Motor neuron (in vitro differentiated cells): ENCODE data around the gene PAPOLA. TPM values are rescaled to one million over a fixed set of nuclear protein-coding genes. Genes with fewer than 3 reads are reported as not detected.

Experiments used
- ATAC-seq, 8 experiments: fragments of 200-7000 bp; cut with Tn5 transposase; replicated peaks in 6 of 8; 2 replicates each; pipeline ENCODE4 v1.8.0; 2021; ENCODE audit warnings: mild to moderate bottlenecking in 8 of 8, moderate library complexity in 8 of 8
- H3K27ac ChIP-seq, 2 donors: fragments of 250-450 bp; sonication (Bioruptor Pico); 2 replicates each; pipeline ENCODE4 v1.9.0; 2021; ENCODE audit warnings: antibody characterized with exemption in 2 of 2, mild to moderate bottlenecking in 2 of 2, moderate library complexity in 1 of 2
- H3K4me1 ChIP-seq, 2 donors: fragments of 250-450 bp; sonication (Bioruptor Pico); replicated peaks in 1 of 2; 2 replicates each; pipeline ENCODE4 v1.6.1; 2021; ENCODE audit warnings: antibody characterized with exemption in 2 of 2, mild to moderate bottlenecking in 2 of 2, moderate library complexity in 1 of 2
- H3K4me3 ChIP-seq, 5 donors: fragments of 250-450 bp; sonication (Bioruptor Pico); 2 replicates each; pipeline ENCODE4 v1.9.0; 2021; ENCODE audit warnings: antibody characterized with exemption in 5 of 5, mild to moderate bottlenecking in 5 of 5, moderate library complexity in 4 of 5
- WGBS, 10 experiments: fragments of 450-650 bp; shearing (Covaris generic); methylation state at CpG; one replicate each; pipeline ENCODE4 v1.0.0; 2022; 5-methylcytosine and 5-hydroxymethylcytosine counted together
- in situ Hi-C, 9 experiments: fragments of 400-800 bp; cut with MboI; loops; one replicate each; pipeline ENCODE4 v1.15.0; 2021; ENCODE audit warnings: low sequenced_read_pairs in 9 of 9, low pct_unique_long_range_greater_than_20kb in 2 of 9; ENCODE audit not compliant: unreplicated experiment in 9 of 9
- total RNA-seq, 8 experiments: library from RNA; unstranded; fragments of 300-600 nt; gene quantifications; 2 replicates each; pipeline versions ENCODE4 v1.2.3 to v1.2.4, GENCODE V29; 2022

PAPOLA gene
- total RNA-seq, 8 experiments from 2014 or later: 88.2 to 205 (median 126) TPM

DNA sequence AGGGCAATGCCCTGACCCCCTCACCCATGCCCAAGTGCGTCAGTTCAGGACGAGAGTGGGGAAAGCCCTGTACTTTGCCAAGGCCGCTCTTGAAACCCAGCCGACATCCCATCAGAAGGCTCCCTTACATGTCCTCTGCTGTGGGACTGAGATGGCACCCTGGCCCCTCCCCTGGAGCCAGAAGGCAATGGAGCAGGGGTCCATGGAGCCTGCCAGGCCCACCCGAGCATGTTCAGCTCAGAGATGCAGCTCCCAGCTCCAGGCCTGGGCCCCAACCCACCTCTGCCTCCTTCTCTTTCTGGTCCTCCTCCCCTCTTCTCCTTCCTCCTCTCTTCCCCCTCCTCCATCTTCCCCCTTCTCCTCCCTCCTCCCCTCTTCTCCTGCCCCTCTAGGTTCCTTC lies 95.5 kb downstream of the PAPOLA start:
- WGBS, 10 experiments: 90 to 100% methylated on average over 1 to 2 of the region's 5 CpGs; no CpG with 5 or more reads in 8 of the 10 experiments

DNA sequence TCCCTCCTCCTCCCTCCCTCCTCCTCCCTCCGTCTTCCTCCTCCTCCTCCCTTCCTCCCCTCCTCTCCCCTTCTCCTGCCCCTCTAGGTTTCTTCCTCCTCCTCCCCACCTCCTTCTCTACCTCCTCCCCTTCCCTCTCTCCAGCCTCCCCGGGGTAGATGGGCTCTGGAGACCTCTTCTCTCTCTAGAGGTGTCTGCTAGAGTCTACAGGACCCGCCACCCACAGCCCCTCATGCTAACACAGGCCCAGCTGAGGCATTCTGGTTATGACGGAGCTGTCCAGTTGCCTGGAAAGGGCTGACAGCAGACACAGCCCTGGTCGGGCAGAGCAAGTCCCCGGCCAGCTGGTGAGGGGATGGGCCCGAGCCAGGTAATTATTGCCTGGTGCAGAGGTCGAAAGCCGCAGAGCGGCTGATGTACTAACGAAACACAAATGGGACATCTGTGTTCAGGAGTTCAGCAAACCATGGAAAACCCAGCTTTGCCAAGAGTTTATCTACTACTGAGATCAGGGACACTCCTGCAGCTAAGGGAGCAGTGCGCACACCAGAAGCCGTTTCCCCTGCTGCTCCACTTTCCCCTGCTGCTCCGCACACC lies 96.2 kb downstream of the PAPOLA start:
- ATAC-seq: peak in 2 of 8 experiments; percentile 23 to 29
- WGBS, 10 experiments: 20 to 100% (median 50%) methylated on average over 1 to 10 of the region's 14 CpGs; no CpG with 5 or more reads in 5 of the 10 experiments
- no peak overlapping the region for H3K4me3 ChIP-seq
- H3K27ac ChIP-seq: no peak overlapping the region
- H3K4me1 ChIP-seq: no peaks in the 10 kb centered on the region
- in situ Hi-C loops: loop anchor here in 4 of 9 experiments (25.0 kb wide), 1 partner anchor 139 kb away; no protein-coding TSS in a partner anchor

More for the DNA sequence above, 95.5 kb downstream of the PAPOLA start:
- Histone ChIP-seq H3K4me1 (peaks cover 0 to 2% of the 10 kb centered on the region in 2 donors), H3K4me3 (no peak overlapping the region), H3K27ac (no peak overlapping the region)
- no peak for ATAC-seq
- in situ Hi-C loops: loop anchor here in 4 of 9 experiments (25.0 kb wide), 1 partner anchor 140 kb away; no protein-coding TSS in a partner anchor

GRCh38 chr14:96599076-96599475 lies 96.9 kb downstream of the PAPOLA start:
- in situ Hi-C loops: loop anchor here in 4 of 9 experiments (25.0 kb wide), 1 partner anchor 138 kb away; no protein-coding TSS in a partner anchor
- Histone ChIP-seq H3K27ac (no peak overlapping the region), H3K4me1 (no peaks in the 10 kb centered on the region), H3K4me3 (no peak overlapping the region)
- WGBS, 10 experiments: 60 to 100% (median 80%) methylated on average over 1 to 4 of the region's 10 CpGs; no CpG with 5 or more reads in 5 of the 10 experiments
- ATAC-seq: no peak

DNA sequence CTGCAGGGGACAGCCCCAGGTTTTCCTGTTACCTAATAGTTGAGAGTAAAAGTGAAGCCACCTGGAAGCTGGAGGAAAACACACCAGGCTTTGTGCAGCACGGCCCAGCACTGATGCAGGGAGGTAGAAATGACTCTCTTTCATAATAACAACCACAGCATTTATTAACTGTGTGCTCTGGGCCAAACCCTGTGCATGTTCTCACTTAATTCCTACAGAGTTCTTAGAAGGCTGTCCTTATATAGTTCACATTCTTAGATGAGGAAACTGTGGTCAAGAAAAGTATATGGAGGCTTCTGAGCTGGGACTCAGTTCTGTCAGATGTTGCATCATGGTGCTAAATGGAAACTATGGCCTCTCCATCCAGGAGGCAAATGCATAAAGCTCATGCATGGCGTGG lies 100.0 kb downstream of the PAPOLA start:
- in situ Hi-C loops: no loop called here
- no peak for ATAC-seq
- Histone ChIP-seq H3K4me1 (no peaks in the 10 kb centered on the region), H3K27ac (no peak overlapping the region), H3K4me3 (no peak overlapping the region)
- WGBS, 10 experiments: 0 to 100% (median 67%) methylated on average over 1 of the region's 2 CpGs; no CpG with 5 or more reads in 6 of the 10 experiments

GRCh38 chr14:96603350-96604255 lies 101.4 kb downstream of the PAPOLA start:
- H3K4me3 ChIP-seq: no peak overlapping the region
- in situ Hi-C loops: no loop called here
- H3K27ac ChIP-seq: no peak overlapping the region
- 0 to 78% (median 57%) methylated on average over 1 to 10 of the region's 11 CpGs; no CpG with 5 or more reads in 2 of the 10 experiments for WGBS, 10 experiments
- no peak for ATAC-seq
- no peaks in the 10 kb centered on the region for H3K4me1 ChIP-seq

DNA sequence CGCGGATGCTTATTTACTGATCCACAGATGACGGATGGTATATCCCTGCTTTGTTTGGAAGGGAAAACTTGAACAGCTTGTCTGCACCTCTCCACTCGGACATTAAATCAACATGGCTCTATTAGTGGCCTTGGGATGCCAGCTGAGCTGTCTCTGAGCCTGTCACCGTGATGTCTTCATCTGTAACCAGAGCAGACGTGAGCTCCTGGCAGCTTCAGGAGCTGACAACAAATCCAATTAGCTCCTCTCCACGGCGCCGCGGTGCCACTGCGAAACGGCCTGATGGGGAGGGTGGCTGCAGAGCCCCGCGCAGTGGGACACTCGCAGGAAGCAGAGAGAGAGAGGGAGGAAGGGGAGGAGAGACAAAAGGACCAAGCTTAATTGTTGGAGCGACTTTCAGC lies 112.3 kb downstream of the PAPOLA start:
- 22 to 100% (median 64%) methylated on average over 1 to 9 of the region's 16 CpGs; no CpG with 5 or more reads in 2 of the 10 experiments for WGBS, 10 experiments
- Histone ChIP-seq H3K4me1 (peaks cover 0 to 3% of the 10 kb centered on the region in 2 donors), H3K4me3 (no peak overlapping the region), H3K27ac (no peak overlapping the region)
- in situ Hi-C loops: no loop called here
- ATAC-seq: peak in 2 of 8 experiments; percentile 41 to 78

- peaks cover 0 to 3% of the 10 kb centered on the region in 2 donors for H3K4me1 ChIP-seq
- ATAC-seq: peak in 3 of 8 experiments; percentile 59 to 79 (median 75)
- WGBS, 10 experiments: 0 to 100% (median 67%) methylated on average over 1 to 10 of the region's 14 CpGs; no CpG with 5 or more reads in 2 of the 10 experiments
- no peak overlapping the region for H3K4me3 ChIP-seq
- in situ Hi-C loops: no loop called here
- H3K27ac ChIP-seq: no peak overlapping the region
These were observed 114.1 kb downstream of the PAPOLA start for GRCh38 chr14:96616161-96616721.

Other genes starting within 250 kb of the PAPOLA start
- gene BDKRB1, start 246.2 kb upstream of the PAPOLA start, total RNA-seq: 1 to 10 TPM in 3 of 8 experiments, under 1 TPM in 4, not detected in 1; 0.19 to 4.7 (median 0.27) TPM
- gene ATG2B, start 139.0 kb upstream of the PAPOLA start, total RNA-seq: 10 to 100 TPM; 11.1 to 27.3 (median 16.7) TPM
- 10 to 100 TPM; 13.6 to 32.6 (median 24.6) TPM for gene GSKIP, start 138.9 kb upstream of the PAPOLA start, total RNA-seq
- gene AK7, start 110.3 kb upstream of the PAPOLA start, total RNA-seq: 10 to 100 TPM in 1 of 8 experiments, 1 to 10 TPM in 4, under 1 TPM in 3; 0.40 to 23.8 (median 1.1) TPM